ENCODE measurements around the gene PAQR5.
"Not testable (repeated sequence)": the region's sequence is repeated elsewhere in the genome, so short reads cannot be mapped to it uniquely, and the experiment has no call there.

DNA sequence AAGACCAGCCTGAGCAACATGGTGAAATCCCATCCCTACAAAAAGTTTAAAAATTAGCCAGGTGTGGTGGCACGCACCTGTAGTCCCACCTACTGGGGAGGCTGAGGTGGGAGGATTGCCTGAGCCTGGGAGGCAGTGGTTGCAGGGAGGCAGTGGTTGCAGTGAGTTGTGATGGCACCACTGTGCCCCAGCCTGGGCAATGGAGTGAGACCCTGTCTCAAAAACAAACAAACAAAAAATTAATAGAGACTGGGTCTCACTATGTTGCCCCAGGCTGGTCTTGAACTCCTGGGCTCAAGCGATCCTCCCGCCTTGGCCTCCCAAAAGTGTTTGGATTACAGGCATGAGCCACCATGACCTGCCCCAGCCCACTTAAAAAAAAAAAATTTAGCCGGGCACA, 151.5 kb downstream of the PAQR5 start:
- TF ChIP-seq, protein P1, sequence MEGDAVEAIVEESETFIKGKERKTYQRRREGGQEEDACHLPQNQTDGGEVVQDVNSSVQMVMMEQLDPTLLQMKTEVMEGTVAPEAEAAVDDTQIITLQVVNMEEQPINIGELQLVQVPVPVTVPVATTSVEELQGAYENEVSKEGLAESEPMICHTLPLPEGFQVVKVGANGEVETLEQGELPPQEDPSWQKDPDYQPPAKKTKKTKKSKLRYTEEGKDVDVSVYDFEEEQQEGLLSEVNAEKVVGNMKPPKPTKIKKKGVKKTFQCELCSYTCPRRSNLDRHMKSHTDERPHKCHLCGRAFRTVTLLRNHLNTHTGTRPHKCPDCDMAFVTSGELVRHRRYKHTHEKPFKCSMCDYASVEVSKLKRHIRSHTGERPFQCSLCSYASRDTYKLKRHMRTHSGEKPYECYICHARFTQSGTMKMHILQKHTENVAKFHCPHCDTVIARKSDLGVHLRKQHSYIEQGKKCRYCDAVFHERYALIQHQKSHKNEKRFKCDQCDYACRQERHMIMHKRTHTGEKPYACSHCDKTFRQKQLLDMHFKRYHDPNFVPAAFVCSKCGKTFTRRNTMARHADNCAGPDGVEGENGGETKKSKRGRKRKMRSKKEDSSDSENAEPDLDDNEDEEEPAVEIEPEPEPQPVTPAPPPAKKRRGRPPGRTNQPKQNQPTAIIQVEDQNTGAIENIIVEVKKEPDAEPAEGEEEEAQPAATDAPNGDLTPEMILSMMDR (conservative IDR thresholded peaks at IDR 0.05; ENCODE audit: low read length) = not testable (repeated sequence)
- TF ChIP-seq EZH2phosphoT487 (IDR thresholded peaks at IDR 0.05; ENCODE audit: borderline replicate concordance) = not testable (repeated sequence)

All from Loucy (cell line).